Measurements from ENCODE around the gene RPUSD1. TPM values are rescaled to one million over a fixed set of nuclear protein-coding genes. Genes with fewer than 3 reads are reported as not detected.
"Not testable (repeated sequence)": the region's sequence is repeated elsewhere in the genome, so short reads cannot be mapped to it uniquely, and the experiment has no call there.

Gene RPUSD1
- total RNA-seq, 1 experiment from 2014 or later, result 72.6 TPM

GRCh38 chr16:759110-759910 lies 28.9 kb downstream of the RPUSD1 start:
- H4K20me1 ChIP-seq (ENCODE audit: low read length), result no peaks in the 10 kb centered on the region
- H3K27ac ChIP-seq (ENCODE audit: low read length), result no peak overlapping the region
- H3K36me3 ChIP-seq (ENCODE audit: low read depth, low read length), result no peaks in the 10 kb centered on the region
- H3K4me3 ChIP-seq (ENCODE audit: low read length), result no peak overlapping the region
- H3K27me3 ChIP-seq (ENCODE audit: low read length), result no peaks in the 10 kb centered on the region
- H3K9me2 ChIP-seq (replicated peaks; ENCODE audit: low read length), result no peaks in the 10 kb centered on the region
- intact Hi-C loops (cut with micrococcal nuclease), result no loop called here
- DNase-seq (no peak), ATAC-seq (no peak)
- no peaks in the 10 kb centered on the region for H3K9me3 ChIP-seq (ENCODE audit: low read length)
- ChIA-PET POLR2A (ENCODE audit: unreplicated experiment) (no interaction called here), CTCF (no interaction called here)
- TF ChIP-seq EZH2 (IDR thresholded peaks at IDR 0.05; ENCODE audit: low read length, unreplicated experiment) (no peak), EZH2phosphoT487 (IDR thresholded peaks at IDR 0.05; ENCODE audit: borderline replicate concordance, low read length) (no peak), CTCF (conservative IDR thresholded peaks at IDR 0.05; ENCODE audit: low read depth, low read length) (no peak)
- H3K79me2 ChIP-seq (ENCODE audit: low read length), result no peaks in the 10 kb centered on the region
- no TSS peak for BruUV-seq (replicated peaks)
- no peak overlapping the region for H2AFZ ChIP-seq (ENCODE audit: low read length)
- peaks cover 13% of the 10 kb centered on the region for H3K4me1 ChIP-seq (ENCODE audit: insufficient read depth, low read length)
- no peaks in the 10 kb centered on the region for H3F3A ChIP-seq (ENCODE audit: low read length, unreplicated experiment)
- H3K4me2 ChIP-seq (ENCODE audit: low read length), result no peak overlapping the region
- H3K9ac ChIP-seq (ENCODE audit: low read length), result no peak overlapping the region

GRCh38 chr16:756428-756827 lies 31.8 kb downstream of the RPUSD1 start:
- no peak overlapping the region for H3K9ac ChIP-seq (ENCODE audit: low read length)
- BruUV-seq (replicated peaks), result no TSS peak
- no peaks in the 10 kb centered on the region for H3K9me2 ChIP-seq (replicated peaks; ENCODE audit: low read length)
- H3K79me2 ChIP-seq (ENCODE audit: low read length), result no peaks in the 10 kb centered on the region
- H3K9me3 ChIP-seq (ENCODE audit: low read length), result no peaks in the 10 kb centered on the region
- TF ChIP-seq CTCF (conservative IDR thresholded peaks at IDR 0.05; ENCODE audit: low read depth, low read length) (no peak), EZH2 (IDR thresholded peaks at IDR 0.05; ENCODE audit: low read length, unreplicated experiment) (no peak)
- no peak overlapping the region for H3K4me3 ChIP-seq (ENCODE audit: low read length)
- no peaks in the 10 kb centered on the region for H3F3A ChIP-seq (ENCODE audit: low read length, unreplicated experiment)
- no peaks in the 10 kb centered on the region for H3K27me3 ChIP-seq (ENCODE audit: low read length)
- ATAC-seq (no peak), DNase-seq (no peak)
- no peak overlapping the region for H2AFZ ChIP-seq (ENCODE audit: low read length)
- H3K4me1 ChIP-seq (ENCODE audit: insufficient read depth, low read length), result peaks cover 13% of the 10 kb centered on the region
- no peak overlapping the region for H3K27ac ChIP-seq (ENCODE audit: low read length)
- no peaks in the 10 kb centered on the region for H3K36me3 ChIP-seq (ENCODE audit: low read depth, low read length)
- intact Hi-C loops (cut with micrococcal nuclease), result no loop called here
- no peaks in the 10 kb centered on the region for H4K20me1 ChIP-seq (ENCODE audit: low read length)
- no peak overlapping the region for H3K4me2 ChIP-seq (ENCODE audit: low read length)
- ChIA-PET CTCF (no interaction called here), POLR2A (ENCODE audit: unreplicated experiment) (no interaction called here)

DNA sequence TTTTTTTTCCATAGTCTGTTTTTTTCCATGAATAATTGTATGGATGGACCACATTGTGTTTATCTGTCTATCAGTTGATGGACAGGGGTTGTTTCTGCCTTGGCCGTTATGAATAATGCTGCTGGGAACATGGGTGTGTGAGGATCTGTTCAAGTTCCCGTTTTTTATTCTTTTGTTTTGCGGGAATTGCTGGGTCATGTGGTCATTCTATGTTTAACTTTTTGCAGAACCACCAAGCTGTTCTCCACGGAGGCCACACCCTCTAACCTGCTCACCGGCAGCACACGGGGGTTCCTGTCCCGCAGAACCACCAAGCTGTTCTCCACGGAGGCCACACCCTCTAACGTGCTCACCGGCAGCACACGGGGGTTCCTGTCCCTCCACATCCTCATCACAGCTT lies 33.5 kb downstream of the RPUSD1 start:
- no peak overlapping the region for H3K4me2 ChIP-seq (ENCODE audit: low read length)
- H3K4me1 ChIP-seq (ENCODE audit: insufficient read depth, low read length), result no peaks in the 10 kb centered on the region
- H3K9me3 ChIP-seq (ENCODE audit: low read length), result no peaks in the 10 kb centered on the region
- no peaks in the 10 kb centered on the region for H3K27me3 ChIP-seq (ENCODE audit: low read length)
- no peaks in the 10 kb centered on the region for H3K36me3 ChIP-seq (ENCODE audit: low read depth, low read length)
- H3K79me2 ChIP-seq (ENCODE audit: low read length), result no peaks in the 10 kb centered on the region
- no peak overlapping the region for H3K9ac ChIP-seq (ENCODE audit: low read length)
- no peak overlapping the region for H3K4me3 ChIP-seq (ENCODE audit: low read length)
- ChIA-PET CTCF (no interaction called here), POLR2A (ENCODE audit: unreplicated experiment) (no interaction called here)
- DNase-seq (no peak), ATAC-seq (no peak)
- TF ChIP-seq EZH2phosphoT487 (IDR thresholded peaks at IDR 0.05; ENCODE audit: borderline replicate concordance, low read length) (no peak), CTCF (conservative IDR thresholded peaks at IDR 0.05; ENCODE audit: low read depth, low read length) (no peak), EZH2 (IDR thresholded peaks at IDR 0.05; ENCODE audit: low read length, unreplicated experiment) (no peak)
- H3F3A ChIP-seq (ENCODE audit: low read length, unreplicated experiment), result no peaks in the 10 kb centered on the region
- H3K27ac ChIP-seq (ENCODE audit: low read length), result no peak overlapping the region
- H2AFZ ChIP-seq (ENCODE audit: low read length), result no peak overlapping the region
- H4K20me1 ChIP-seq (ENCODE audit: low read length), result no peaks in the 10 kb centered on the region
- no TSS peak for BruUV-seq (replicated peaks)
- H3K9me2 ChIP-seq (replicated peaks; ENCODE audit: low read length), result no peaks in the 10 kb centered on the region
- intact Hi-C loops (cut with micrococcal nuclease), result no loop called here

DNA sequence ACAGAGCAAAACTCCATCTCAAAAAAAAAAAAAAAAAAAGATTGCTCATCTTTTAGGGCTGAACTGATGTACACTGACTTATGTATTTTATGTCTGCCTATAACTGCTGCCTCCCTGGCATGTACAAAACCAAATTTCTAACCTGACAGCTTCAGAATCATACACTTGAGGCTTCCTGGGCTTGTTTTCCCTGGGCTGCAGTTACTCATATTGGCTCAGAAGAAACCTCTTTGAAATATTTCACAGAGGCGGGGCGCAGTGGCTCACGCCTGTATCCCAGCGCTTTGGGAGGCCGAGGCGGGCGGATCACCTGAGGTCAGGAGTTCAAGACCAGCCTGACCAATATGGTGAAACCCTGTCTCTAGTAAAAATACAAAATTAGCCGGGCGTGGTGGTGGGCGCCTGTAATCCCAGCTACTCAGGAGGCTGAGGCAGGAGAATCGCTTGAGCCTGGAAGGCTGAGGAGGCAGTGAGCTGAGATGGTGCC lies 34.0 kb downstream of the RPUSD1 start:
- H3K4me2 ChIP-seq (ENCODE audit: low read length); DNase-seq; ATAC-seq; H2AFZ ChIP-seq (ENCODE audit: low read length); H3K9ac ChIP-seq (ENCODE audit: low read length); H3F3A ChIP-seq (ENCODE audit: low read length, unreplicated experiment); POLR2A ChIA-PET (ENCODE audit: unreplicated experiment); H3K27ac ChIP-seq (ENCODE audit: low read length); intact Hi-C loops (cut with micrococcal nuclease); H3K4me1 ChIP-seq (ENCODE audit: insufficient read depth, low read length); H3K9me3 ChIP-seq (ENCODE audit: low read length); CTCF ChIA-PET; H3K79me2 ChIP-seq (ENCODE audit: low read length); H3K36me3 ChIP-seq (ENCODE audit: low read depth, low read length); H4K20me1 ChIP-seq (ENCODE audit: low read length); BruUV-seq (replicated peaks); H3K9me2 ChIP-seq (replicated peaks; ENCODE audit: low read length); H3K4me3 ChIP-seq (ENCODE audit: low read length); H3K27me3 ChIP-seq (ENCODE audit: low read length): not testable (repeated sequence)

Data from PC-3 (cell line).